Right lobe of liver (tissue), 6 donors: ENCODE data around the gene ZC3H12C. TPM values are rescaled to one million over a fixed set of nuclear protein-coding genes. Genes with fewer than 3 reads are reported as not detected.
A peak's percentile ranks its signal among the peaks of the same experiment; 100 is the strongest.

Source experiments
- ATAC-seq, 4 donors: fragments of 200-7000 bp; cut with Tn5 transposase; one replicate each; pipeline ENCODE4 v1.9.1; 2020; ENCODE audit warnings: mild to moderate bottlenecking in 4 of 4, moderate library complexity in 4 of 4
- DNase-seq, 3 donors: peaks; one replicate each; pipeline ENCODE4 v3.0.0-alpha.2; 2020
- H3K27ac ChIP-seq, 3 donors: fragments of 200-600 bp; one replicate each; pipeline ENCODE4 v1.8.0; 2022
- H3K27me3 ChIP-seq, 2 donors: fragments of 200-600 bp; one replicate each; pipeline ENCODE4 v1.8.0; 2022
- H3K36me3 ChIP-seq, 4 donors: fragments of 200-600 bp; sonication (generic) in 1 of 4; one replicate each; pipeline versions ENCODE4 v1.5.1 to v1.8.0; 2017 to 2022; ENCODE audit warnings: control low read depth in 1 of 4
- H3K4me1 ChIP-seq, 4 donors: fragments of 200-600 bp; sonication (generic) in 1 of 4; one replicate each; pipeline versions ENCODE4 v1.5.1 to v1.8.0; 2017 to 2022; ENCODE audit warnings: control low read depth in 1 of 4
- H3K4me3 ChIP-seq, 3 donors: fragments of 200-600 bp; one replicate each; pipeline ENCODE4 v1.8.0; 2022
- H3K9me3 ChIP-seq, 4 donors: fragments of 200-600 bp; sonication (generic) in 1 of 4; one replicate each; pipeline versions ENCODE4 v1.5.1 to v1.8.0; 2017 to 2022; ENCODE audit warnings: control low read depth in 1 of 4
- POLR2A ChIP-seq: fragments of 450-650 bp; IDR thresholded peaks from one replicate; pipeline ENCODE4 v1.6.1; 2017; ENCODE audit warnings: antibody characterized with exemption, mild to moderate bottlenecking
- WGBS: methylation state at CpG from one replicate; pipeline ENCODE4 v1.1.6; 2018; ENCODE audit warnings: low coverage, low lambda C conversion rate; ENCODE audit not compliant: insufficient coverage; ENCODE audit errors: missing lambda C conversion rate; 5-methylcytosine and 5-hydroxymethylcytosine counted together
- intact Hi-C, 2 donors: fragments of 100-400 bp; cut with DNase I; formaldehyde crosslinking; loops; one replicate each; pipeline versions ENCODE4 v1.11.2 to v1.14.1; 2022
- total RNA-seq, 6 experiments: library from RNA; depleted of rRNA in 2 of 6; stranded (reverse); fragments of >200 nt in 2 of 6; fragmentation: NEBNext Ultra II Directional in 3 of 6; extraction: Animal tissue kit (Norgen Biotek cat#: 25700) in 3 of 6; gene quantifications; one replicate each; pipeline versions ENCODE4 v1.1.0 to v1.2.4, GENCODE V29; 2016 to 2023
- TF ChIP-seq, protein P1 (sequence below), 4 donors: fragments of 200-600 bp in 3 of 4; fragments of 450-650 bp in 1 of 4; IDR thresholded peaks; one replicate each; pipeline versions ENCODE4 v1.5.1 to v1.8.0; 2016 to 2022; ENCODE audit warnings: antibody characterized with exemption in 4 of 4, mild to moderate bottlenecking in 2 of 4
- donor health status: DM: no; HTN: yes; CAD: no.
- donor health status: DM: no; HTN: no; CAD: no.
- donor health status: DM: no; HTN: no; CAD: no.
- donor health status: DM: no; HTN: yes; CAD: no.
- donor health status: DM: no; HTN: yes; CAD: no.

ZC3H12C gene
- total RNA-seq, 6 experiments from 2014 or later = 4.0 to 7.9 (median 4.8) TPM

DNA sequence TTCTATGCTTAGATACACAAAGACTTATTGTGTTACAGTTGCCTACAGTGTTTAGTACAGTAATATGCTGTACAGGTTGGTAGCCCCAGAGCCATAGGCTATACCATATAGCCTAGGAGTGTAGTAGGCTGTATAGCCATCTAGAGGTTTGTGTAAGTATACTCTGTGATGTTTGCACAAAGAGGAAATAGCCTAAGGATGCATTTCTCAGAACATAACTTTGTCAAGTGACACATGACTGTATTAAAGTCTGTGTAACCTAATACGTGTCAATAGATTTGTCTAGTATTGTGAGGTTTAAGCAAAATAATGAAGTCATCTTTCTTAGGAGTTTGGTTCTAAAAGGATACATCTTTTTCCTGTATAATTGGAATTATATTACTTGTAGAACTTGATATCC lies 5.5 kb downstream of the ZC3H12C start:
- Histone ChIP-seq H3K36me3 (no peaks in the 10 kb centered on the region), H3K27me3 (no peaks in the 10 kb centered on the region), H3K4me1 (peaks cover 0 to 7% (median 0%) of the 10 kb centered on the region in 4 donors), H3K9me3 (no peaks in the 10 kb centered on the region), H3K4me3 (no peak overlapping the region), H3K27ac (no peak overlapping the region)
- TF ChIP-seq POLR2A = no peak
- TF ChIP-seq, protein P1, sequence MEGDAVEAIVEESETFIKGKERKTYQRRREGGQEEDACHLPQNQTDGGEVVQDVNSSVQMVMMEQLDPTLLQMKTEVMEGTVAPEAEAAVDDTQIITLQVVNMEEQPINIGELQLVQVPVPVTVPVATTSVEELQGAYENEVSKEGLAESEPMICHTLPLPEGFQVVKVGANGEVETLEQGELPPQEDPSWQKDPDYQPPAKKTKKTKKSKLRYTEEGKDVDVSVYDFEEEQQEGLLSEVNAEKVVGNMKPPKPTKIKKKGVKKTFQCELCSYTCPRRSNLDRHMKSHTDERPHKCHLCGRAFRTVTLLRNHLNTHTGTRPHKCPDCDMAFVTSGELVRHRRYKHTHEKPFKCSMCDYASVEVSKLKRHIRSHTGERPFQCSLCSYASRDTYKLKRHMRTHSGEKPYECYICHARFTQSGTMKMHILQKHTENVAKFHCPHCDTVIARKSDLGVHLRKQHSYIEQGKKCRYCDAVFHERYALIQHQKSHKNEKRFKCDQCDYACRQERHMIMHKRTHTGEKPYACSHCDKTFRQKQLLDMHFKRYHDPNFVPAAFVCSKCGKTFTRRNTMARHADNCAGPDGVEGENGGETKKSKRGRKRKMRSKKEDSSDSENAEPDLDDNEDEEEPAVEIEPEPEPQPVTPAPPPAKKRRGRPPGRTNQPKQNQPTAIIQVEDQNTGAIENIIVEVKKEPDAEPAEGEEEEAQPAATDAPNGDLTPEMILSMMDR (IDR thresholded peaks at IDR 0.05) = no peak
- 54% methylated on average over 1 of the region's 1 CpG for WGBS
- intact Hi-C loops = no loop called here
- no peak for DNase-seq
- ATAC-seq = peak in 1 of 4 donors; percentile 19

DNA sequence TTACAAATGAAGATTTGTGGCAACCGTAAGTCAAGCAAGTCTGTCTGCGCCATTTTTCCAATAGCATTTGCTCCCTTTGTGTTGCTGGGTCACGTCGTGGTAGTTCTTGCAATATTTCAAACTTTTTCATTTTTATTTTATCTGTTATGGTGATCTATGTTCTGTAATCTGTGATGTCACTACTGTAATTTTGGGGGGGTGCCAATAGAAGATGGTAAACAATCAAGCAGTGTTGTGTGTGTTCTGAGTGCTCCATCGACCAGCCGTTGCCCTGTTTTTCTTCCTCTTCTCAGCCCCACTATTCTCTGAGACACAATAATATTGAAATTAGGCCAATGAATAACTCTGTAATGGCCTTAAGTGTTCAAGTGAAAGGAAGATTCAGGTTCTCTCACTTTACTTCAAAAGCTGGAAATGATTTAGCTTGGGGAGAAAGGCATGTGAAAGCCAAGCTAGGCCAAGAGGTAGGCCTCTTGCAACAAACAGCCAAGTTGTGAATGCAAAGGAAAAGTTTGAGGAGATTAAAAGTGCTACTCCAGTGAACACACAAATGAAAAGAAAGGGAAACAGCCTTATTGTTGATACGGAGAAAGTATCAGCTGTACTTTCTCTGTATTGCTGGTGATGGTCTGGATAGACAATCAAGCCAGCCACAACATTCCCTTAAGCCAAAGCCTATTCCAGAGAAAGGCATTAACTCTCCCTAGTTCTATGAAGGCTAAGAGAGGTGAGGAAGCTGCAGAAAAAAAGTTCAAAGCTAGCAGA lies 7.5 kb downstream of the ZC3H12C start:
- no peaks in the 10 kb centered on the region for H3K4me1 ChIP-seq
- no peaks in the 10 kb centered on the region for H3K27me3 ChIP-seq
- no peak for DNase-seq
- H3K9me3 ChIP-seq = no peaks in the 10 kb centered on the region
- ATAC-seq = no peak
- H3K36me3 ChIP-seq = no peaks in the 10 kb centered on the region
- TF ChIP-seq, protein P1 (IDR thresholded peaks at IDR 0.05) = no peak
- no peak for TF ChIP-seq POLR2A
- H3K4me3 ChIP-seq = no peak overlapping the region
- no peak overlapping the region for H3K27ac ChIP-seq
- WGBS = 83% methylated on average over 7 of the region's 7 CpGs
- intact Hi-C loops = no loop called here

DNA sequence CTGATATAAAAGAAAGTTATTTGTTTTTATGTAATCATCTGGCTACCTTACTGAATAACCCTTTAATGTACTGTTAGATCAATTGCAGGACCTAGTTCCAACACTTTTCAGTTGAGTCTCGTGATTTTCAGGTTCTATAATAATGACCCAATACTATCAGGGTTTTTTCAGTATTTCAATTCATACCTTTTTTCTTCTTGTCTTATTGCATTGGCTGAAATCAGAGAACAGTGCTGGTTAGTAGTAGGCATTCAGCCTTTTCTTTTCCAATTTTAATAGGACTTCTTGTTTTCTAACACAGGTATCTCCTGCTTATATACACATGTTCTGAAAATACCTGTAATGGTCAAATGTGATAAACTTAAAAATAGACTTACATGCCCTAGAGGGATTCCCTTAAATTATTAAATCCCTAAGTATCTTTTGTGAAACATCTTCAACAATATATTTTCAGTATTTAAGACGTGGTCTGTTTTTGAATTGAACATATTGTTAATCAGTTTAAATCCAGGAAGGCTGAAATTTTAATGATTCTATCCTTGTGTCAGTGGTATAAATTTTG lies 13.6 kb downstream of the ZC3H12C start:
- intact Hi-C loops = no loop called here
- ATAC-seq (no peak), DNase-seq (no peak)
- no peak for TF ChIP-seq POLR2A
- TF ChIP-seq, protein P1 (IDR thresholded peaks at IDR 0.05) = no peak
- Histone ChIP-seq H3K27me3 (no peaks in the 10 kb centered on the region), H3K4me1 (no peaks in the 10 kb centered on the region), H3K4me3 (no peak overlapping the region), H3K27ac (no peak overlapping the region), H3K36me3 (no peaks in the 10 kb centered on the region), H3K9me3 (no peaks in the 10 kb centered on the region)
- 93% methylated on average over 2 of the region's 2 CpGs for WGBS

DNA sequence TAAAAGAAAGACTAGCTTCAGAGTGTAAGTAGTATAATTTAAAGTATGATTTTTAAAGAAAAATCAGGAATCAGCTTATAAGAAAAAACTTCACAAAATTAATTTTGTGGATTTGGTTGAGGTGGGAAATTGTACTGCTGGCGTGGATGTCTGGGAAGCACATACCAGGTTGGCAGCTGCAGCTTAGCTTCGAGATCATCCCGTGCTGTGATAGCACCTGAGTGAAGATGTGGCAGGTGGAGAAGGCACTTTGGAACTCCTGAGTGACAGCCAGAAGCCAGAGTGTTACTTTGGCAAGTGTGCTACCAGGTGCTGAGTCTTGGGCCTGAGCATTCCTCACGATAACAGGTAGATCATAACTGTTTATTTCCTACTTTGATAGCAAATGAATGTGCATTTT lies 17.7 kb downstream of the ZC3H12C start:
- 87% methylated on average over 4 of the region's 4 CpGs for WGBS
- DNase-seq (no peak), ATAC-seq (no peak)
- Histone ChIP-seq H3K4me1 (no peaks in the 10 kb centered on the region), H3K4me3 (no peak overlapping the region), H3K9me3 (no peaks in the 10 kb centered on the region), H3K27me3 (no peaks in the 10 kb centered on the region), H3K27ac (no peak overlapping the region), H3K36me3 (no peaks in the 10 kb centered on the region)
- intact Hi-C loops = no loop called here
- no peak for TF ChIP-seq POLR2A
- TF ChIP-seq, protein P1 (IDR thresholded peaks at IDR 0.05) = no peak
